Brain microvascular endothelial cell (primary cell): ENCODE results near the gene CLOCK.

ENCODE experiments used
- DNase-seq: peaks from one replicate; pipeline ENCODE4 v3.0.0-alpha.2; 2020
- H3K27ac ChIP-seq: fragments of 250-450 bp; sonication (Bioruptor Pico); 2 replicates; pipeline ENCODE4 v1.5.1; 2020; ENCODE audit warnings: mild to moderate bottlenecking, moderate library complexity
- H3K27me3 ChIP-seq: fragments of 250-450 bp; sonication (Bioruptor Pico); replicated peaks from 2 replicates; pipeline ENCODE4 v1.5.1; 2020; ENCODE audit warnings: mild to moderate bottlenecking
- H3K36me3 ChIP-seq: fragments of 250-450 bp; sonication (Bioruptor Pico); replicated peaks from 2 replicates; pipeline ENCODE4 v1.5.1; 2020; ENCODE audit warnings: mild to moderate bottlenecking
- H3K4me3 ChIP-seq: 2 replicates; pipeline ENCODE4 v1.5.1; 2011; ENCODE audit warnings: low read depth, mild to moderate bottlenecking, control low read depth, low read length, moderate library complexity
- in situ Hi-C: cut with HindIII; loops from 2 replicates; pipeline ENCODE4 v1.10.0; 2017; ENCODE audit warnings: low sequenced_read_pairs, low pct_ligation_motif_present
- TF ChIP-seq, protein P1 (sequence below): IDR thresholded peaks from 2 replicates; pipeline ENCODE4 v1.5.1; 2011; ENCODE audit warnings: low read depth, mild to moderate bottlenecking, moderate library complexity, low read length, control low read depth, inconsistent platforms; ENCODE audit errors: missing control alignments

Gene CLOCK

DNA sequence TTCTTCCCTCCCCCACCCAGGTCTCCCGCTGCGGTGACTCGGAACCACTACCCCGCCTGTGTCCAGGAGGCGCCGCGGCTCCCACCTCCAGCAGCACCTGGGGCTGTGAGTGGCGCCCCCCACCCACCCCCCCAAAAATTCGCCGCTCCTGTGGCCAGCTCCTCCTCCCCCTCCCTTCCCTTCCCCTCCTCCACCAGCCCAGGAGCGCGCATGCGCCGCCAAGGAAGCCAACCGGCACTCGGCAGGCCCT lies 278 bp downstream of the CLOCK start:
- Histone ChIP-seq H3K36me3 (no peaks in the 10 kb centered on the region), H3K27me3 (no peaks in the 10 kb centered on the region), H3K4me3 (peak overlapping the region; percentile 72), H3K27ac (peak overlapping the region; percentile 73)
- in situ Hi-C loops: no loop called here
- DNase-seq: no peak
- TF ChIP-seq, protein P1, sequence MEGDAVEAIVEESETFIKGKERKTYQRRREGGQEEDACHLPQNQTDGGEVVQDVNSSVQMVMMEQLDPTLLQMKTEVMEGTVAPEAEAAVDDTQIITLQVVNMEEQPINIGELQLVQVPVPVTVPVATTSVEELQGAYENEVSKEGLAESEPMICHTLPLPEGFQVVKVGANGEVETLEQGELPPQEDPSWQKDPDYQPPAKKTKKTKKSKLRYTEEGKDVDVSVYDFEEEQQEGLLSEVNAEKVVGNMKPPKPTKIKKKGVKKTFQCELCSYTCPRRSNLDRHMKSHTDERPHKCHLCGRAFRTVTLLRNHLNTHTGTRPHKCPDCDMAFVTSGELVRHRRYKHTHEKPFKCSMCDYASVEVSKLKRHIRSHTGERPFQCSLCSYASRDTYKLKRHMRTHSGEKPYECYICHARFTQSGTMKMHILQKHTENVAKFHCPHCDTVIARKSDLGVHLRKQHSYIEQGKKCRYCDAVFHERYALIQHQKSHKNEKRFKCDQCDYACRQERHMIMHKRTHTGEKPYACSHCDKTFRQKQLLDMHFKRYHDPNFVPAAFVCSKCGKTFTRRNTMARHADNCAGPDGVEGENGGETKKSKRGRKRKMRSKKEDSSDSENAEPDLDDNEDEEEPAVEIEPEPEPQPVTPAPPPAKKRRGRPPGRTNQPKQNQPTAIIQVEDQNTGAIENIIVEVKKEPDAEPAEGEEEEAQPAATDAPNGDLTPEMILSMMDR: no peak

DNA sequence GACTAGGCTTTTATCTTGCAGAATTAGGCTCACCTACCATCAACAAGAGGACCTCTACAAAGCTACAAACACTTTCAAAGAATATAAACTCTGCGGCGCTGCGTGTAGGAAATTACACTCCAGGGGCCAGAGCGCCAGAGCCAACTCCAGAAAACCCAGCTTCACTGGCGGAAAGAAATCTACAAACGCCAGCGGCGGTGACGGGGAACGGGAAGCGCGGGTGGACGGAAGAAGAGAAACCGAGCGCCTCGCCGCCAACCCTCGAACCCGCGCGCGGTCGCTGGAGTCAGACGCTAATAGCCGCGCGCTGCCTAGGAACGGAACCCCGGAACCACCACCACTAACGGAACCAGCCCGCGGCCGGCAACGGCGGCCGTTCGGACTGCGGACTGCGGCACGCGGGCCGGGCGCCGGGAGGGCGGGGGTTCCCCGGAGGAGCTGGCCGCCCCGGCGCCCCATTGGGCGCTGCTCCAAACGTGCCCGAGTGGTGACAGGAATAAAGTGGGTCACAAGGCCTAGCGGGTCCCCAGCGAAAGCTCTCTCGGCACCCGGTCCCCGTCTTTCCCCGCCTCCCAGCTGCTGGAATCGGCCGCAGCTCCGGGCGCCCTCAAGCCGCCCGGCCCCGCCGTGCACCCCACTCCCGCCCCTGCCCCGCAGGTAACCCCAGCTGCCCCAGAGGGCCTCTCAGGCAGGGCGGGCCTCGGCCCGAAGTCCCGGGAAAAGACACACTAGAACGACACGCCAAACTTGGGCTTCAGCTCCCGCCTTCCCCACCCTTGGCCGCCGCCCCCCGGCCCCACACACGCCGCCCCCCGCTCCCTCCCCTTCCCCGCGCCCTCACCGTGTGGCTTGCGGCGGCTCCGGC lies 836 bp downstream of the CLOCK start:
- peak overlapping the region; percentile 72 for H3K4me3 ChIP-seq
- no peaks in the 10 kb centered on the region for H3K36me3 ChIP-seq
- peak; percentile 47 for DNase-seq
- TF ChIP-seq, protein P1: no peak
- no peaks in the 10 kb centered on the region for H3K27me3 ChIP-seq
- in situ Hi-C loops: no loop called here
- H3K27ac ChIP-seq: peak overlapping the region; percentile 82

DNA sequence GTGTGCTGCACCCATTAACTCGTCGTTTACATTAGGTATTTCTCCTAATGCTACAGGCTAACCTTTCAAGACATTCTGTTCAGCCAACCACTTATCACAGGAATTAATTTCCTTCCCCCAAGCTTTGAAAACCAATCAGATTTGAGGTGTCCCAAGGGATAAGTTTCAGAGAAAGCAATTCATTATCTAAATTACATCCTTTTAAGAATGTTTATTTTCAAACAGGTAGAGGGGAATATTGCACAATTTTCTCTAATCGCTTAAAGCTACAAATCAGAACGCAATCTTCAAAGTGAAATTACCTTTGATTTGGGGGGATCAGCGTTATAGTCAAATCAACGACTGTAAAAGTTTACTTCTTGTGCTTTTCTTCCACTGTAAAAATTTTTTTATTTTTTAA lies 1.6 kb downstream of the CLOCK start:
- TF ChIP-seq, protein P1: no peak
- Histone ChIP-seq H3K27me3 (no peaks in the 10 kb centered on the region), H3K36me3 (no peaks in the 10 kb centered on the region), H3K4me3 (peak overlapping the region; percentile 72), H3K27ac (peak overlapping the region; percentile 82)
- in situ Hi-C loops: no loop called here
- DNase-seq: no peak

DNA sequence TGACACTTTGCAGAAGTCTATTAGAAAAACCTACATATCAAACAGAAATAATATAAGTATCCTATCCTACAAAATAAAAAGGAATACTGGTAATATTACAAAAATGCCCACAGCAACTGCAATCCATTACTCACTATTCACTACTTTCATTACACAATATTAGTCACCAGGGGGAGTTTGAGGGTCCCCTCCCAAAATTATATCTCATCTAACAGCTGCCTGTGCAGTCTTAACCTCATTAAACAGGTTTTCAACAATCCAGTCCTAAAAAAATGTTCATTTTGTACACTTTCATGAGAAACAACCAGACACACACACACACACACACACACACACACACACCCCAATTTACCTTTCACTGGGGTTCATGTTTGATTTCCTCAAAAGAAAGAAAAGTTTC lies 2.9 kb downstream of the CLOCK start:
- H3K27ac ChIP-seq: no peak overlapping the region
- H3K27me3 ChIP-seq: no peaks in the 10 kb centered on the region
- no peak overlapping the region for H3K4me3 ChIP-seq
- no peaks in the 10 kb centered on the region for H3K36me3 ChIP-seq
- in situ Hi-C loops: no loop called here
- TF ChIP-seq, protein P1: peak; percentile 8
- DNase-seq: no peak

DNA sequence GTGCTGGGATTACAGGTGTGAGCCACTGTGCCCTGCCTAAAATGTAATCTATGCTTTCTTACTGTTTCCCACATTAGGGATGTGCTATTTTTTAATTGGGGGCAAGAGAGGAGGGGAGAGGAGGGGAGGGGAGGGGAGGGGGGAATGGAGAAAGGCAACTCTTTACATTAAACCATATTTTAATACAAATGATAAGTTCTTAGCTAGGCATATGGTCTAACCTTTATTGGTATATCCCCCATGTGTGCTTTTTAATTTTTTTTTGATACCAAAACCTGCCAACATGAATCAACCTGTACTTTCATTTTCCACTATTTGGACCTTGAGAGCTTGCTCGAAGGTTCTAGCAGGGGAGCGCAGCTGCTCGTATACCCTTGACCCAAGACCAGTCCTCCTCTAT lies 6.4 kb downstream of the CLOCK start:
- H3K36me3 ChIP-seq: no peaks in the 10 kb centered on the region
- no peak overlapping the region for H3K27ac ChIP-seq
- no peak overlapping the region for H3K4me3 ChIP-seq
- DNase-seq: no peak
- TF ChIP-seq, protein P1: no peak
- in situ Hi-C loops: no loop called here
- H3K27me3 ChIP-seq: no peaks in the 10 kb centered on the region

DNA sequence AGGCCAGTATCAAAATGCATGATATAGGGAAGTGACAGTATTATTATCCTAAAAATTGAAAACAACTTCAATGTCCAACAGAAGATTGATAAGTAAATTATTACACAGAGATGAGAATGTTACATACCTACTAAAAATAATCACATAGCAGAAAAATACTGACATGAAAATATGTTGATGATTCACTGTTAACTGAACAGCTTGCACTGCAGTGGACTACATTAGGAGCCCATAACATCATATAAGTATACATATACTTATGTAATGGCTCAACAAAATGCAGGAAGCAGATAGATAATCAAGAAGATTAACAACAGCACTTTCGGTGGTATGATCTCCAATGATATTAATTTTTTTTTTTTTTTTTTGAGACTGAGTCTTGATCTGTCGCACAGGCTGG lies 7.1 kb downstream of the CLOCK start:
- no peak overlapping the region for H3K27ac ChIP-seq
- DNase-seq: no peak
- H3K4me3 ChIP-seq: no peak overlapping the region
- no peaks in the 10 kb centered on the region for H3K27me3 ChIP-seq
- in situ Hi-C loops: no loop called here
- TF ChIP-seq, protein P1: no peak
- H3K36me3 ChIP-seq: no peaks in the 10 kb centered on the region
